ENCODE results near the gene HNRNPUL1. TPM values are rescaled to one million over a fixed set of nuclear protein-coding genes. Genes with fewer than 3 reads are reported as not detected.
A peak's percentile ranks its signal among the peaks of the same experiment; 100 is the strongest.

Gene HNRNPUL1
- total and polyA plus RNA-seq, 9 donors, result 73.0 to 182 (median 160) TPM

GRCh38 chr19:41325640-41325946 lies 61.4 kb downstream of the HNRNPUL1 start:
- Histone ChIP-seq H3K9me3 (replicated peaks; ENCODE audit: control insufficient read depth, low read depth, low read length) (no peaks in the 10 kb centered on the region), H3K4me1 (ENCODE audit: control insufficient read depth, insufficient read depth, low read length) (peaks cover 74% of the 10 kb centered on the region), H3K4me3 (ENCODE audit: low read length) (peak overlapping the region; percentile 24), H3K27ac (ENCODE audit: low read length) (peak overlapping the region; percentile 74), H3K36me3 (ENCODE audit: control insufficient read depth, insufficient read depth, low read length) (peaks cover 37% of the 10 kb centered on the region), H3K27me3 (ENCODE audit: control insufficient read depth, insufficient read depth, low read length) (peaks cover 8% of the 10 kb centered on the region)
- WGBS (ENCODE audit: insufficient coverage), result 8% methylated on average over 10 of the region's 10 CpGs
- no peak for DNase-seq

DNA sequence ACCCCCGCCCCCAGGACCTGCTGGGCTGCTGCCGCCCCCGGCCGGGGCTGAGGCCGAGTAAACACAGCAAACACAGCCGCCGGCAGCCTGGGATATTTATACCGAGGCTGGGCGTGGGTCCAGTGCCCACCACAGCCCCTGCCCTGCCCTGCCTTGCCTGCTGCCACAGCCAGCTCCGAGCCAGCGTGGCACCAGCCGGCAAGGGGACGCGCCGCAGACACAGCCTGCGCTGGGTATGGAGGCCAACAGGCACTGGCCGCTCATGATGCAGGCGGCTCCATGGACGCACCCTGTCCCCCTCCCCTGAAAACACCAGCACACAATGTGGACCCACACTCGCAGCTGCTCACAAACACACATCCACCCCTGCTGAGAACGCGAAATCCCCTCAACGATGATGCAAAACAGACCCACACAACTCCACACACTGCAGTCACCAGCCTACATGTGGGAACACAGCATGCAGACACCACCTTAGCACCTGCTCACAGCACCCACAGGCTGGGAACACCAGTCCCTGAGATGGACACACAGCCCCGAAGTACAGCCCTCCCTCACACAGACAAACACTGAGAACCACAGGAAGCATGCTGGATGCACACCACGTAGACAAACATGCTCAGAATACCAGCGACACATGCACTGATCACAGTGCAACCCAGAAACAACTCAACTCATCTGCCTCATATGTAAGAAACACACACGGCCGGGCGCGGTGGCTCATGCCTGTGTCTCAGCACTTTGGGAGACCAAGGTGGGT lies 62.0 kb downstream of the HNRNPUL1 start:
- H3K4me1 ChIP-seq (ENCODE audit: control insufficient read depth, insufficient read depth, low read length), result peaks cover 76% of the 10 kb centered on the region
- no peaks in the 10 kb centered on the region for H3K9me3 ChIP-seq (replicated peaks; ENCODE audit: control insufficient read depth, low read depth, low read length)
- H3K27ac ChIP-seq (ENCODE audit: low read length), result peak overlapping the region; percentile 74
- DNase-seq, result peak; percentile 57
- H3K36me3 ChIP-seq (ENCODE audit: control insufficient read depth, insufficient read depth, low read length), result peaks cover 32% of the 10 kb centered on the region
- H3K4me3 ChIP-seq (ENCODE audit: low read length), result peak overlapping the region; percentile 24
- WGBS (ENCODE audit: insufficient coverage), result 10% methylated on average over 24 of the region's 30 CpGs
- H3K27me3 ChIP-seq (ENCODE audit: control insufficient read depth, insufficient read depth, low read length), result peaks cover 8% of the 10 kb centered on the region

- Histone ChIP-seq H3K36me3 (ENCODE audit: control insufficient read depth, insufficient read depth, low read length) (peaks cover 25% of the 10 kb centered on the region), H3K27me3 (ENCODE audit: control insufficient read depth, insufficient read depth, low read length) (peaks cover 8% of the 10 kb centered on the region), H3K4me1 (ENCODE audit: control insufficient read depth, insufficient read depth, low read length) (peaks cover 73% of the 10 kb centered on the region), H3K4me3 (ENCODE audit: low read length) (peak overlapping the region; percentile 22), H3K9me3 (replicated peaks; ENCODE audit: control insufficient read depth, low read depth, low read length) (no peaks in the 10 kb centered on the region), H3K27ac (ENCODE audit: low read length) (peak overlapping the region; percentile 80)
- peak; percentile 48 for DNase-seq
- 33% methylated on average over 3 of the region's 13 CpGs for WGBS (ENCODE audit: insufficient coverage)
These were observed 63.0 kb downstream of the HNRNPUL1 start for GRCh38 chr19:41327076-41327575.

- peaks cover 19% of the 10 kb centered on the region for H3K36me3 ChIP-seq (ENCODE audit: control insufficient read depth, insufficient read depth, low read length)
- no peaks in the 10 kb centered on the region for H3K9me3 ChIP-seq (replicated peaks; ENCODE audit: control insufficient read depth, low read depth, low read length)
- WGBS (ENCODE audit: insufficient coverage), result 24% methylated on average over 24 of the region's 33 CpGs
- peak overlapping the region; percentile 80 for H3K27ac ChIP-seq (ENCODE audit: low read length)
- peak overlapping the region; percentile 22 for H3K4me3 ChIP-seq (ENCODE audit: low read length)
- peaks cover 8% of the 10 kb centered on the region for H3K27me3 ChIP-seq (ENCODE audit: control insufficient read depth, insufficient read depth, low read length)
- DNase-seq, result peak; percentile 75
- H3K4me1 ChIP-seq (ENCODE audit: control insufficient read depth, insufficient read depth, low read length), result peaks cover 73% of the 10 kb centered on the region
These were observed 63.5 kb downstream of the HNRNPUL1 start for GRCh38 chr19:41327576-41328156.

GRCh38 chr19:41328157-41328841 lies 64.1 kb downstream of the HNRNPUL1 start:
- H3K9me3 ChIP-seq (replicated peaks; ENCODE audit: control insufficient read depth, low read depth, low read length), result no peaks in the 10 kb centered on the region
- H3K4me3 ChIP-seq (ENCODE audit: low read length), result no peak overlapping the region
- peaks cover 67% of the 10 kb centered on the region for H3K4me1 ChIP-seq (ENCODE audit: control insufficient read depth, insufficient read depth, low read length)
- H3K27ac ChIP-seq (ENCODE audit: low read length), result peak overlapping the region; percentile 80
- peak; percentile 42 for DNase-seq
- 58% methylated on average over 13 of the region's 22 CpGs for WGBS (ENCODE audit: insufficient coverage)
- H3K27me3 ChIP-seq (ENCODE audit: control insufficient read depth, insufficient read depth, low read length), result peaks cover 8% of the 10 kb centered on the region
- peaks cover 13% of the 10 kb centered on the region for H3K36me3 ChIP-seq (ENCODE audit: control insufficient read depth, insufficient read depth, low read length)

- Histone ChIP-seq H3K36me3 (ENCODE audit: control insufficient read depth, insufficient read depth, low read length) (peaks cover 9% of the 10 kb centered on the region), H3K27me3 (ENCODE audit: control insufficient read depth, insufficient read depth, low read length) (peaks cover 8% of the 10 kb centered on the region), H3K9me3 (replicated peaks; ENCODE audit: control insufficient read depth, low read depth, low read length) (no peaks in the 10 kb centered on the region), H3K4me1 (ENCODE audit: control insufficient read depth, insufficient read depth, low read length) (peaks cover 61% of the 10 kb centered on the region), H3K4me3 (ENCODE audit: low read length) (no peak overlapping the region), H3K27ac (ENCODE audit: low read length) (peak overlapping the region; percentile 37)
- peak; percentile 74 for DNase-seq
- WGBS (ENCODE audit: insufficient coverage), result no CpG with 5 or more reads among the region's 1 CpG
These were observed 64.7 kb downstream of the HNRNPUL1 start for GRCh38 chr19:41328842-41329225.

DNA sequence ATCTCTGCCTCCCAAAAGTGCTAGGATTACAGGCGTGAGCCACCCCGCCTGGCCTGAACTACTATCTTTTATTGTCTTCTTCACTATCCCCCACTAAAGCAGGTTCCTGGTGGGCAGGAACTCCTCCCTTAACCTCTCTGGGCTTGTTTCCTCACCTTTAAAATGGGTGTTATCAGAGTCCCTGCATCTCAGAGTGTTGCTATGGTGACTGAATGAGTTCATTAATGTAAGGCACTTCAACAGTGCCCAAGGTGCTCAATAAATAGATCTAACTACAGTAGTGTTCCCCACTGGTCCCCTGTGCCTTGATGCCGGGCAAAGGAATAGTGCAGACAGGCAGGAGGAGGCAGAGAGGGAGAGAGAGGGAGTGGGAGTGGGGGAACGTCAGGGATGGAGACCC lies 66.3 kb downstream of the HNRNPUL1 start:
- Histone ChIP-seq H3K4me3 (ENCODE audit: low read length) (no peak overlapping the region), H3K27me3 (ENCODE audit: control insufficient read depth, insufficient read depth, low read length) (peaks cover 8% of the 10 kb centered on the region), H3K9me3 (replicated peaks; ENCODE audit: control insufficient read depth, low read depth, low read length) (no peaks in the 10 kb centered on the region), H3K36me3 (ENCODE audit: control insufficient read depth, insufficient read depth, low read length) (peaks cover 2% of the 10 kb centered on the region), H3K27ac (ENCODE audit: low read length) (no peak overlapping the region), H3K4me1 (ENCODE audit: control insufficient read depth, insufficient read depth, low read length) (peaks cover 45% of the 10 kb centered on the region)
- WGBS (ENCODE audit: insufficient coverage), result 100% methylated on average over 2 of the region's 4 CpGs
- no peak for DNase-seq

GRCh38 chr19:41330946-41331678 lies 66.9 kb downstream of the HNRNPUL1 start:
- 28% methylated on average over 42 of the region's 47 CpGs for whole genome bisulfite sequencing (ENCODE audit: insufficient coverage)
- Histone ChIP-seq H3K27ac (ENCODE audit: low read length) (no peak overlapping the region), H3K27me3 (ENCODE audit: control insufficient read depth, insufficient read depth, low read length) (peaks cover 8% of the 10 kb centered on the region), H3K4me3 (ENCODE audit: low read length) (no peak overlapping the region), H3K9me3 (replicated peaks; ENCODE audit: control insufficient read depth, low read depth, low read length) (no peaks in the 10 kb centered on the region), H3K36me3 (ENCODE audit: control insufficient read depth, insufficient read depth, low read length) (peaks cover 2% of the 10 kb centered on the region), H3K4me1 (ENCODE audit: control insufficient read depth, insufficient read depth, low read length) (peaks cover 38% of the 10 kb centered on the region)
- DNase-seq, result no peak

GRCh38 chr19:41332000-41332399 lies 67.8 kb downstream of the HNRNPUL1 start:
- 79% methylated on average over 13 of the region's 16 CpGs for WGBS (ENCODE audit: insufficient coverage)
- Histone ChIP-seq H3K27me3 (ENCODE audit: control insufficient read depth, insufficient read depth, low read length) (peaks cover 5% of the 10 kb centered on the region), H3K9me3 (replicated peaks; ENCODE audit: control insufficient read depth, low read depth, low read length) (no peaks in the 10 kb centered on the region), H3K27ac (ENCODE audit: low read length) (no peak overlapping the region), H3K4me3 (ENCODE audit: low read length) (no peak overlapping the region), H3K4me1 (ENCODE audit: control insufficient read depth, insufficient read depth, low read length) (peaks cover 30% of the 10 kb centered on the region), H3K36me3 (ENCODE audit: control insufficient read depth, insufficient read depth, low read length) (peaks cover 2% of the 10 kb centered on the region)
- DNase-seq, result no peak

GRCh38 chr19:41332468-41332867 lies 68.3 kb downstream of the HNRNPUL1 start:
- Histone ChIP-seq H3K36me3 (ENCODE audit: control insufficient read depth, insufficient read depth, low read length) (peaks cover 2% of the 10 kb centered on the region), H3K27me3 (ENCODE audit: control insufficient read depth, insufficient read depth, low read length) (peaks cover under 1% of the 10 kb centered on the region), H3K4me3 (ENCODE audit: low read length) (no peak overlapping the region), H3K27ac (ENCODE audit: low read length) (no peak overlapping the region), H3K4me1 (ENCODE audit: control insufficient read depth, insufficient read depth, low read length) (peaks cover 25% of the 10 kb centered on the region), H3K9me3 (replicated peaks; ENCODE audit: control insufficient read depth, low read depth, low read length) (no peaks in the 10 kb centered on the region)
- no peak for DNase-seq
- 100% methylated on average over 3 of the region's 5 CpGs for WGBS (ENCODE audit: insufficient coverage)
